NCI-H345 (cell line): ENCODE results near the gene OSR1.
"Not testable (repeated sequence)": the region's sequence is repeated elsewhere in the genome, so short reads cannot be mapped to it uniquely, and the experiment has no call there.

Experiments used
- DNase-seq: peaks from one replicate; lab custom pipeline; 2025; lab: John Stamatoyannopoulos, UW

The OSR1 gene

DNA sequence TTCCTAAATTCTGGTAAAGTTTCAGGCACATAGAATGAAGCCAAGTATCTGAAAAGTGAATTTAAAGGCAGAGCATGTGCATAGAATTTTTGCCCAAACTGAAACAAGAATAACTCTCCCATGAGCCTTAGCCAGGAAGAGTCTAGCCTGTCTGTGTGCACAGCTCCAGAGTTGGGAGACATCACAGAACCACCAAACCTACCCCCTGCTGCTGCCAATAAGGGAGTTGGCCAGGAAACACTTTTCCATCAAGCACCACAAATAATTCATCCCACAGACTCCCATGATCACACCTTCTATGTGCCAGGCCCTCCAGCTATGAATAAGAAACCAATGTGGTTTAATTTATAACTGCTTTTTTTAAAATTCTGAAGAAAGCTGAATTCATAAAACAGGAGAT, 27.0 kb downstream of the OSR1 start:
- DNase-seq = no peak

DNA sequence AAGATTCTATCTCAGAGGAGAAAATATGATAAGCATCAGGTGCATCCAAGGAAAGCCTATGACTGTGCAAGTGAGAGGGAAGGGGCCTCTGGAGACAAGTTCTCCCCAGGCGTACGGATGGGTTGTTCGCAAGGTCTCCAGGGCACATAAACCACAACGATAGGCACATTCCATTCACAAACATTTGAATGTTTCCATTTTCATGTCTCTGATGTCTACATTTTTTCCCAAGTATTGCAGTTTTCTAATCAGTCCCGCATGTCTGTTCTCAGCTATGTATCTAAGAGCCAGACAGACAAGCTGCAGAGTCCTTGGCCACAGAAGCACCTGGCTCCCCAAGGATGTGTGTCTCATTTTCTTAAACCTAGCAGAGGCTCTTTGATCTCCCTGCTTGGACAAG, 28.0 kb downstream of the OSR1 start:
- DNase-seq = no peak

DNA sequence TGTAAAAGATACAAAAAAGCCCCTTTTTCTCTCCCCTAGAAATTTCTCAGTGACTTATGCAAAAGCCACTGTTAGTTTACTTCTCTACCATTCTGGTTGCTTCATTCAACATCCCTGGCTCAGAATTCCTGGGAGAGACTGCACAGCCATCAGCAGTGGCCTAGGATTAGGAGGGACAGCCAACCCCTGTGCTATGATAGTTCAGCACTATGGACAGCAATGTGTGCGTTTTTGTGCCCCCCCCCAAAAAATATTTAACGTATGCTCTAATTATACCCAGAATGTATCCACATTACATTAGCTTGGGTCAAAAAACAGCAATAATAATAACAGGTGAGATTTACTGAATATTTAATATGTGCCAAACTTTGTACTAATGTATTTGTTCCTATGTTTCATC, 29.0 kb downstream of the OSR1 start:
- no peak for DNase-seq

- DNase-seq = no peak
Measured at GRCh38 chr2:19327496-19327895, 30.9 kb downstream of the OSR1 start.

DNA sequence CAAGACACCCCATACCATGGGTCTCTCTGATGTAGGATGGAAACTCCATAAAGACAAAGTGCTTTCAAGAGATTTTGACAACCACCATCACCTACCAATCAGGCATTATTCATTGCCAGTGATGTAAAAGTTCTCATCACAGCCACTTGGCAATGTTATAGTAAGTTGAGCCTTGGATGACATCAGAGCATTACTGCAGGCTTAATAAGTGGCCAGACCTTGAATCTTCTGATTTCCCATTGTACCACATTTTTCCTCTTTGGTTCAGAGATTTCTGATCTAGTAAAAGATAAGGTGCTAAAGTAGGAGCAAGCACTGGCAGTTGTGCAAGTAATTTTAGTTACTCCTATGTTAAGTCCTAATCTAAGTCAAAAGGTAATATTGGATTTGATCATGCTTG, 36.5 kb downstream of the OSR1 start:
- no peak for DNase-seq

- DNase-seq = no peak
Measured at GRCh38 chr2:19320813-19321212, 37.6 kb downstream of the OSR1 start.

DNA sequence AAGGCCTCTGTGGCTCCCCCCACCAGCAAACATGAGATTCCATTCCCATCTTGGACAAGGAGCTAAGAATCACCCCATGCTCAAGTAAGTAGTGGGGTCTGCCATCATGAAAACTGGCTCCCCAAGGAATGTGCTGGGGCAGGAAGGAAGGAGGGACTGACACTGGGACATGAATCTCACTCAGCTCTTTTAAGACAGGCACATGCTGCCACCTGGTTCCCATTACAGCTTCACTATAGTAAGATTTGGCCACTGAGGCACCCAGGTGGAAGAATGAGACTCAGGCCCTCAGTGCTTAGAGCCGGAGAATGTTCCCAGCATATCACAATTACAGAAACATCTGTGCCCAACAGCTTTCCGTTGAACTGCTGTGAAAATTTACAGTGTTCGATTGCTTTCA, 38.7 kb downstream of the OSR1 start:
- no peak for DNase-seq

- DNase-seq = no peak
Measured at GRCh38 chr2:19319064-19319463, 39.4 kb downstream of the OSR1 start.

DNA sequence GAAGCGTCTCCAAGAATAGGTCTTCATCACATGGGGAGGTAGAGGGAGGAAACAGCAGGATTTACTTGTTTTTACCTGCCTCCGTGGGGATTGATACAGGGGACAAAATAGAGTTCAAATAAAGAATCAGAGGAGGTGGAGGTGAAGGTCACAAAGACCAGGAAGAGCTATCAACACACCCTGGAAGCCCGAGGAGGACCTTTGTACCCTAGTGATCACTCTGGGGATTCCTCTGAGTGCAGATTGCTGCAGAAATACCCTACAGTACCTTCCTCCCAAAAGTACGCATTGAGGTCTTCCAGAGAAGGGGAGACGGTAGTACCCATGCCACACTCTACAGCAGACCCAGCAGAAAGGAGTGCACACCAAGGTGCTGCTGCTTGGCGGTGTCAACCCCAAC, 44.9 kb downstream of the OSR1 start:
- DNase-seq = no peak

DNA sequence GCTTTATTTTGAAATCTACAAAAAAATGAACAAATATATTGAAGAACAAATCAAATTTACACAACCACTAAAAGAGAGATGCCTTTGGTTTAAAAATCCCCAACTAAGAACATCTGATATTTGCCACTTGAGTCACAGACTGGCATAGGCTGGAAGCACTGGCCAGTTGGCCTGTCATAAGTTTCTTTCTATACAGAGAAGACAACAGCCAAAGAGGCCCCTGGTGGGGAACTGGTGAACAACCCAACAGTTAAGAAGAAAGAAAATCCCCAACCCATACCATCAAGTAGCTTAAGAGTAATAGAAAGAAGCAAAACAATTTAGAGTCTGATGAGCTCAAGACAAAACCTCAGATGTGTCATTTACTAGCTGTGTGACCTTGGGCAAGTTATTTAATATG, 45.5 kb downstream of the OSR1 start:
- DNase-seq = no peak

GRCh38 chr2:19306065-19306464, 52.4 kb downstream of the OSR1 start:
- DNase-seq = not testable (repeated sequence)

DNA sequence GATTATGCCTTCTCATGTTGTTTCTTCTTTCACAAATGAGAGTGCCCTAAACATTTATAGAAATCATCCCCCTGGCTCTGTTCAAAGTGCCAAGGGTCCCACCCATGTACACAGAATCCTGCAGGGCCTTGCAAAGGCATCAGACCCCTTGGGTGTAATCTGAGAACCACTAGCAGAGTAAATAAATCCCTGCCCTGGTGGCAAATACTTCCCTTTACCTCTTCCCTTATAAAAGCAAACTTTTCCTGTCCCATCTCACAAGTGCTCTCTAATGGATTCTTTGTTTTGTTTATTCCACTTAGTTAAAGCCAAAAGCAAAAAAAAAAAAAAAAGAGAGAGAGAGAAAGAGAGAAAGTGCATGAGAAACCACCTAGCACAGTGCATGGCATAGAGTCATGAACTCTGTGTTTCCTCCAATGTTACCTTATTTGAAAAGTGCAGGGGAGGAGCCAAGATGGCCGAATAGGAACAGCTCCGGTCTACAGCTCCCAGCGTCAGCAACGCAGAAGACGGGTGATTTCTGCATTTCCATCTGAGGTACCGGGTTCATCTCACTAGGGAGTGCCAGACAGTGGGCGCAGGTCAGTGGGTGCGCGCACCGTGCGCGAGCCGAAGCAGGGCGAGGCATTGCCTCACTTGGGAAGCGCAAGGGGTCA, 52.9 kb downstream of the OSR1 start:
- peak; percentile 75 for DNase-seq

DNA sequence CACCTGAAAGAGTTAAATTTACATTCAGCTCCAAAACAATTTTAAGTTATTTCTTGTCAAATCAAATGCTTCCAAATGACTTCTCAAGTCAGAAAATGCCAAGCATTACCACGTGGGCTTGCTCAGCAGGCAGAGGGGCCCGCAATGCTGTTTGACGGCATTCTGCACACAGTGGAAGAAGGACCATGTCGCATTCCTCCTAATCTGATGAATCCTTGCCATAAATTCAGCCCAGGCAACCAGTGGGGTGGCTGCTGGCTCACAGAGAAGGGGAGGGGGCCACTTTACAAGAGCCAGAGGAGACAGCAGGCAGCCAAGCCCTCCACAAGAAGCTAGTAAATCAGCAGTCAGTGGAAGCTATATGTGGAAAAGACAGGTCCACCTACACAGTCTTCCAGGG, 56.7 kb downstream of the OSR1 start:
- DNase-seq = no peak
